ENCODE measurements around the gene MDGA2. TPM values are rescaled to one million over a fixed set of nuclear protein-coding genes. Genes with fewer than 3 reads are reported as not detected.
A peak's percentile ranks its signal among the peaks of the same experiment; 100 is the strongest.

MDGA2 gene
- total RNA-seq, 1 experiment from 2014 or later = not detected

DNA sequence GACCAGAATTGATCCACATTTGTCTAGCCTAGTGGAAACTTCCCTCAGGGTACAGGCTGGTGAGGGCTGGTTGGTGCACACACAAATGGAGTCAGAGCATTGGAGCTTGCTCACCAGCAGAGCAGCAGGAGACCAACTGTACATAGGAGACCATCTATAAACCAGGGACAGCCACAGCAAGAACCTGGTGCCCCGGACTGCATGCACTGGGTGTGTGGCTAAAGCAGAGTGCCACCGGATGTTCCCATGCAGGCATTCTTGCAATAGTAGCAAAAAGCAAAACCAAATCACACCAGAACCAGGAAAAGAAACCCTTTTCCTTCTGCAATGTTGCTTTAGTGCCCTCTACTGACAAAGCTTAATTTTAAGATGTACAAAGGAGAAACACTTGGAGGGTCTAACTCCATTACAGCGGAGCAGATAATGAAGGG lies 136.4 kb downstream of the MDGA2 start:
- CTCF ChIA-PET = interaction anchor here (0.8 kb wide), 1 partner anchor 101 kb away, joined by 3 read pairs; no protein-coding TSS in a partner anchor
- Mint-ChIP-seq H3K4me1 (ENCODE audit: low read depth, unreplicated experiment) (no peaks in the 10 kb centered on the region), H3K4me3 (ENCODE audit: low read depth, unreplicated experiment) (no peak overlapping the region), H3K27ac (ENCODE audit: unreplicated experiment) (no peak overlapping the region), H3K9me3 (ENCODE audit: low read depth, unreplicated experiment) (peaks cover 3% of the 10 kb centered on the region), H3K27me3 (ENCODE audit: unreplicated experiment) (no peaks in the 10 kb centered on the region), H3K36me3 (ENCODE audit: insufficient read depth, unreplicated experiment) (no peaks in the 10 kb centered on the region)
- BruUV-seq (replicated peaks) = no TSS peak
- intact Hi-C loops (cut with micrococcal nuclease; ENCODE audit: unreplicated experiment) = loop anchor here (1.0 to 2.0 kb wide), 2 partner anchors 97 to 494 kb away; no protein-coding TSS in a partner anchor
- TF ChIP-seq, protein P1, sequence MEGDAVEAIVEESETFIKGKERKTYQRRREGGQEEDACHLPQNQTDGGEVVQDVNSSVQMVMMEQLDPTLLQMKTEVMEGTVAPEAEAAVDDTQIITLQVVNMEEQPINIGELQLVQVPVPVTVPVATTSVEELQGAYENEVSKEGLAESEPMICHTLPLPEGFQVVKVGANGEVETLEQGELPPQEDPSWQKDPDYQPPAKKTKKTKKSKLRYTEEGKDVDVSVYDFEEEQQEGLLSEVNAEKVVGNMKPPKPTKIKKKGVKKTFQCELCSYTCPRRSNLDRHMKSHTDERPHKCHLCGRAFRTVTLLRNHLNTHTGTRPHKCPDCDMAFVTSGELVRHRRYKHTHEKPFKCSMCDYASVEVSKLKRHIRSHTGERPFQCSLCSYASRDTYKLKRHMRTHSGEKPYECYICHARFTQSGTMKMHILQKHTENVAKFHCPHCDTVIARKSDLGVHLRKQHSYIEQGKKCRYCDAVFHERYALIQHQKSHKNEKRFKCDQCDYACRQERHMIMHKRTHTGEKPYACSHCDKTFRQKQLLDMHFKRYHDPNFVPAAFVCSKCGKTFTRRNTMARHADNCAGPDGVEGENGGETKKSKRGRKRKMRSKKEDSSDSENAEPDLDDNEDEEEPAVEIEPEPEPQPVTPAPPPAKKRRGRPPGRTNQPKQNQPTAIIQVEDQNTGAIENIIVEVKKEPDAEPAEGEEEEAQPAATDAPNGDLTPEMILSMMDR (IDR thresholded peaks at IDR 0.05; ENCODE audit: unreplicated experiment) = no peak
- DNase-seq = peak; percentile 2

DNA sequence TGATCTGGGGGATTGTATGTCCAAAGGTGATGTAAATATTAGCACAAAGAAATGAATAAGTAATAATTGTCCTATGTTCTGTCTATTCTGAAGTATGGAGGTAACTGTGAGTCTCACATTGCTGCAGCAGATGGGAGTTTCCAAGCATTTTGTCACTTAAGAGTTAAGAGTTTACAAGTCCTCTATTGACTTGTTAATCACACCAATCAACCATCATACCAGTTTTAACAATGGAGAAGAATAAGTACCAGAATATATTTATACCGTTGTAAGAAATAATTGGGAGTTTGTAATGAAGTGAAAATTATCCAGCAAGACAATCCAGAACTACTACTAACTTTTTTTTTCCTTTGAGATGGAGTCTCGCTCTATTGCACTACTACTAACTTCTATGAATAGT lies 139.1 kb downstream of the MDGA2 start:
- intact Hi-C loops (cut with micrococcal nuclease; ENCODE audit: unreplicated experiment) = no loop called here
- CTCF ChIA-PET = no interaction called here
- BruUV-seq (replicated peaks) = no TSS peak
- Mint-ChIP-seq H3K36me3 (ENCODE audit: insufficient read depth, unreplicated experiment) (no peaks in the 10 kb centered on the region), H3K4me1 (ENCODE audit: low read depth, unreplicated experiment) (no peaks in the 10 kb centered on the region), H3K9me3 (ENCODE audit: low read depth, unreplicated experiment) (peaks cover 3% of the 10 kb centered on the region), H3K27ac (ENCODE audit: unreplicated experiment) (no peak overlapping the region), H3K27me3 (ENCODE audit: unreplicated experiment) (no peaks in the 10 kb centered on the region), H3K4me3 (ENCODE audit: low read depth, unreplicated experiment) (no peak overlapping the region)
- TF ChIP-seq, protein P1 (IDR thresholded peaks at IDR 0.05; ENCODE audit: unreplicated experiment) = no peak
- no peak for DNase-seq

DNA sequence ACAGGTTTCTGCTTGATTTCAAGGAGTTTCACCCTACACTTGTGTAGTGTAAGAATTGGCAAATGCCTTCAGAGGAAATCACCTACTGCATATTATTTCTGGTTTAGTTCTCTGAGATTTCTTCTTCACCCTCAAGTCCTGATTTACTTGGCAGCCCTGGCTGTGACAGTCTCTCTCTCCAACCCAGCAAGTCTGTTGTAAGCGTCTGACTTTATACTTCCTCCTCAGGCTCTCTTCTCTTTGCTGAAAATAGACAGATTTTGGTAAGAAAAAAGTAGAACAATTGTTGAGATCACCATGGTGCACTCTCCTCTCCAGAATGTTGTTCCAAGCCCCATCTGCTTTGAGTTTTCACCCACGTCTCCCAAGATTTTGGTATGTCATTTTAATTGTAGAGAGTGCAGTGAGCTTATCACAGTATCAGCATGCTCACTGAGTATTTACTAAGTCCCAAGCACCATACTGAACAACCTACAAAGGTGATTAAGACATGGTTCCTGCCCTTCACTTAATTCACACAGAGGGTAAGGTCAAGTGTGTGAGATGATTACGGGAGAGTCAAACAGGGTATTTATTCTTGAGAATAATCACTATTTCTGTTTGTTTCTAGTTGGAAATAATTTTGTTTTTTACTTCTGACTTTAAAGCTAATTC lies 148.7 kb downstream of the MDGA2 start:
- DNase-seq = no peak
- Mint-ChIP-seq H3K4me3 (ENCODE audit: low read depth, unreplicated experiment) (no peak overlapping the region), H3K27me3 (ENCODE audit: unreplicated experiment) (no peaks in the 10 kb centered on the region), H3K9me3 (ENCODE audit: low read depth, unreplicated experiment) (peaks cover 7% of the 10 kb centered on the region), H3K36me3 (ENCODE audit: insufficient read depth, unreplicated experiment) (no peaks in the 10 kb centered on the region), H3K4me1 (ENCODE audit: low read depth, unreplicated experiment) (no peaks in the 10 kb centered on the region), H3K27ac (ENCODE audit: unreplicated experiment) (no peak overlapping the region)
- TF ChIP-seq, protein P1 (IDR thresholded peaks at IDR 0.05; ENCODE audit: unreplicated experiment) = no peak
- no TSS peak for BruUV-seq (replicated peaks)
- CTCF ChIA-PET = no interaction called here
- intact Hi-C loops (cut with micrococcal nuclease; ENCODE audit: unreplicated experiment) = no loop called here

DNA sequence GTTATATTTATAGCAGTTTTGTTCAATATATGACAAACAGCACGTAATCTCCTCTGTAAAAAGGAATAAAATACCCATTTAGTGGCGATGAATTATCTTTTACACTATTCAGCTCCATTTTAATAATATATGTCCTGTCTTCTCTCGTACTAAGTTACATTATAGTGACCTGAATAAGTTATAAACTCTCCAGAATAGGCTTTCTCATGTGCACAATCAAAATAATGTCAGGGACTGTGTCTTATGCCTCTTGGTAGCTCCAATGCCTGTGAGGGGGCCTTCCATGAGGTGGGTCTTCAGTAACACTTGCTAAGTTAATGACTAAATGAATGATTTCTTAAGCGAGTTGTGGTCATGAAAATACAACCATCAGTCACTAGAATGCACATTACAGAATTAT lies 150.9 kb downstream of the MDGA2 start:
- Mint-ChIP-seq H3K36me3 (ENCODE audit: insufficient read depth, unreplicated experiment) (no peaks in the 10 kb centered on the region), H3K9me3 (ENCODE audit: low read depth, unreplicated experiment) (peaks cover 5% of the 10 kb centered on the region), H3K27me3 (ENCODE audit: unreplicated experiment) (no peaks in the 10 kb centered on the region), H3K27ac (ENCODE audit: unreplicated experiment) (no peak overlapping the region), H3K4me3 (ENCODE audit: low read depth, unreplicated experiment) (no peak overlapping the region), H3K4me1 (ENCODE audit: low read depth, unreplicated experiment) (no peaks in the 10 kb centered on the region)
- BruUV-seq (replicated peaks) = no TSS peak
- intact Hi-C loops (cut with micrococcal nuclease; ENCODE audit: unreplicated experiment) = no loop called here
- no peak for DNase-seq
- CTCF ChIA-PET = no interaction called here
- TF ChIP-seq, protein P1 (IDR thresholded peaks at IDR 0.05; ENCODE audit: unreplicated experiment) = no peak
